ENCODE data around the gene DGKK.
"Not testable (repeated sequence)": the region's sequence is repeated elsewhere in the genome, so short reads cannot be mapped to it uniquely, and the experiment has no call there.

DGKK gene

GRCh38 chrX:50430917-50431575 lies 39.6 kb downstream of the DGKK start:
- DNase-seq, result peak; percentile 2

GRCh38 chrX:50428174-50428573 lies 42.5 kb downstream of the DGKK start:
- no peak for DNase-seq

- DNase-seq, result no peak
Measured at GRCh38 chrX:50407976-50408375, 62.6 kb downstream of the DGKK start.

- no peak for DNase-seq
Measured at GRCh38 chrX:50403903-50404302, 66.7 kb downstream of the DGKK start.

- no peak for DNase-seq
Measured at GRCh38 chrX:50402886-50403285, 67.7 kb downstream of the DGKK start.

GRCh38 chrX:50393902-50394301 lies 76.7 kb downstream of the DGKK start:
- no peak for DNase-seq

- DNase-seq, result no peak
Measured at GRCh38 chrX:50386520-50386919, 84.1 kb downstream of the DGKK start.

GRCh38 chrX:50381729-50382415 lies 88.8 kb downstream of the DGKK start:
- DNase-seq, result no peak

GRCh38 chrX:50375481-50376267 lies 95.0 kb downstream of the DGKK start:
- no peak for DNase-seq

- DNase-seq, result no peak
Measured at GRCh38 chrX:50372966-50373365, 97.7 kb downstream of the DGKK start.

- DNase-seq, result no peak
Measured at GRCh38 chrX:50343917-50344316, 126.7 kb downstream of the DGKK start.

GRCh38 chrX:50333308-50333707 lies 137.3 kb downstream of the DGKK start:
- DNase-seq, result no peak

- DNase-seq, result not testable (repeated sequence)
Measured at GRCh38 chrX:50332668-50333067, 138.0 kb downstream of the DGKK start.

GRCh38 chrX:50327235-50327634 lies 143.4 kb downstream of the DGKK start:
- no peak for DNase-seq
